HepG2 (cell line): Measurements from ENCODE around the gene FAM83D. TPM values are rescaled to one million over a fixed set of nuclear protein-coding genes. Genes with fewer than 3 reads are reported as not detected.

Experiments
- ATM ChIP-seq: fragments of 450-650 bp; IDR thresholded peaks from 2 replicates; pipeline ENCODE4 v1.7.1; 2017; ENCODE audit warnings: mild to moderate bottlenecking, borderline replicate concordance
- CBX2 ChIP-seq, 2 experiments: fragments of 200-600 bp in 1 of 2; sonication (generic); formaldehyde crosslinking in 1 of 2; IDR thresholded peaks; 2 replicates each; pipeline versions ENCODE4 v1.7.0 to v1.8.1; 2018 to 2022; ENCODE audit warnings: low read depth in 2 of 2, low read length in 1 of 2, mild to moderate bottlenecking in 1 of 2, missing genetic modification reagents in 1 of 2
- IKZF1 ChIP-seq: fragments of 450-650 bp; IDR thresholded peaks from 2 replicates; pipeline ENCODE4 v1.7.1; 2016
- IKZF5 ChIP-seq: IDR thresholded peaks from 2 replicates; pipeline ENCODE4 v1.6.1; 2018; ENCODE audit warnings: missing genetic modification reagents, mild to moderate bottlenecking, missing compliant biosample characterization
- JUNB ChIP-seq: sonication (generic); formaldehyde crosslinking; IDR thresholded peaks from 2 replicates; pipeline ENCODE4 v1.8.0; 2022; ENCODE audit warnings: missing genetic modification reagents, mild to moderate bottlenecking, borderline replicate concordance
- JUND ChIP-seq: sonication (generic); formaldehyde crosslinking; IDR thresholded peaks from 2 replicates; pipeline ENCODE4 v1.8.0; 2022; ENCODE audit warnings: mild to moderate bottlenecking, missing genetic modification reagents
- KLF9 ChIP-seq: IDR thresholded peaks from 2 replicates; pipeline ENCODE4 v1.6.1; 2016; ENCODE audit warnings: low read depth
- MAFK ChIP-seq, 2 experiments: IDR thresholded peaks in 1 of 2; conservative IDR thresholded peaks in 1 of 2; 2 replicates each; pipeline ENCODE4 v1.6.1; 2011; ENCODE audit warnings: improper control_type of control experiment in 2 of 2, low read length in 2 of 2
- NFKBIZ ChIP-seq: IDR thresholded peaks from 2 replicates; pipeline ENCODE4 v1.6.1; 2018; ENCODE audit warnings: missing genetic modification reagents, missing compliant biosample characterization
- NONO ChIP-seq, 2 experiments: fragments of 450-650 bp in 1 of 2; sonication (generic) in 1 of 2; formaldehyde crosslinking in 1 of 2; IDR thresholded peaks in 1 of 2; conservative IDR thresholded peaks in 1 of 2; 2 replicates each; pipeline versions ENCODE4 v1.6.1 to v1.8.0; 2017 to 2022; ENCODE audit warnings: mild to moderate bottlenecking in 1 of 2, missing genetic modification reagents in 1 of 2, moderate library complexity in 1 of 2
- NPAS2 ChIP-seq: sonication (generic); formaldehyde crosslinking; IDR thresholded peaks from 2 replicates; pipeline ENCODE4 v1.8.0; 2022; ENCODE audit warnings: mild to moderate bottlenecking, missing genetic modification reagents, borderline replicate concordance
- PBX2 ChIP-seq: IDR thresholded peaks from 2 replicates; pipeline ENCODE4 v1.6.1; 2016; ENCODE audit warnings: control low read depth
- PCBP1 ChIP-seq: fragments of 200-400 bp; formaldehyde crosslinking; IDR thresholded peaks from 2 replicates; pipeline ENCODE4 v1.6.1; 2017; ENCODE audit warnings: mild to moderate bottlenecking, low read depth, low read length, borderline replicate concordance
- POLR2AphosphoS2 ChIP-seq: IDR thresholded peaks from 2 replicates; pipeline ENCODE4 v1.6.1; 2011; ENCODE audit warnings: low read depth, low read length, improper control_type of control experiment
- ZNF136 ChIP-seq: sonication (generic); formaldehyde crosslinking; IDR thresholded peaks from 2 replicates; pipeline ENCODE4 v1.8.1; 2022; ENCODE audit warnings: low read depth, mild to moderate bottlenecking, moderate library complexity, missing genetic modification reagents
- ZNF230 ChIP-seq: sonication (generic); formaldehyde crosslinking; IDR thresholded peaks from 2 replicates; pipeline ENCODE4 v1.4.0; 2020; ENCODE audit warnings: mild to moderate bottlenecking, missing genetic modification reagents
- ZNF253 ChIP-seq: sonication (generic); formaldehyde crosslinking; IDR thresholded peaks from 2 replicates; pipeline ENCODE4 v1.8.0; 2022; ENCODE audit warnings: mild to moderate bottlenecking, missing genetic modification reagents, borderline replicate concordance
- ZNF280B ChIP-seq: sonication (generic); formaldehyde crosslinking; IDR thresholded peaks from 2 replicates; pipeline ENCODE4 v1.5.0; 2020; ENCODE audit warnings: missing genetic modification reagents, mild to moderate bottlenecking, borderline replicate concordance
- ZNF441 ChIP-seq: sonication (generic); formaldehyde crosslinking; IDR thresholded peaks from 2 replicates; pipeline ENCODE4 v1.7.0; 2021; ENCODE audit warnings: missing genetic modification reagents, borderline replicate concordance
- ZNF451 ChIP-seq: sonication (generic); formaldehyde crosslinking; IDR thresholded peaks from 2 replicates; pipeline ENCODE4 v1.5.0; 2020; ENCODE audit warnings: mild to moderate bottlenecking, missing genetic modification reagents
- ZNF83 ChIP-seq: sonication (generic); formaldehyde crosslinking; IDR thresholded peaks from 2 replicates; pipeline ENCODE4 v1.4.0; 2020; ENCODE audit warnings: missing genetic modification reagents, mild to moderate bottlenecking, borderline replicate concordance
- polyA plus RNA-seq, 8 experiments: library from polyadenylated mRNA; depleted of rRNA in 3 of 8; stranded (reverse) in 7 of 8; unstranded in 1 of 8; fragments of >200 nt; fragmentation: Illumina TruSeq in 4 of 8; extraction: Trizol in 4 of 8; gene quantifications; 2 replicates each; pipeline versions ENCODE4 v1.2.1 to v1.2.3, GENCODE V29; 2011 to 2016; ENCODE audit warnings: low read depth in 4 of 8, missing spikeins in 1 of 8, mixed read lengths in 1 of 8; ENCODE audit not compliant: insufficient read depth in 1 of 8
- total RNA-seq, 5 experiments: library from RNA; depleted of rRNA; stranded (reverse); fragments of >200 nt; fragmentation: Illumina TruSeq; extraction: Trizol; gene quantifications; 2 replicates each; pipeline ENCODE4 v1.2.3, GENCODE V29; 2016; ENCODE audit warnings: low read depth in 1 of 5

The FAM83D gene
- total and polyA plus RNA-seq, 2 of the 13 experiments (the other 11 are each of a cell fraction or from before 2014, with no cell fraction given), result 51.4 to 64.0 TPM

GRCh38 chr20:38926142-38926933, at the start of gene FAM83D (continued):
- peak; percentile 90 for TF ChIP-seq IKZF5 (CRISPR knock-in tag)
- peak; percentile 36; the same call in 1 of the 2 replicates for TF ChIP-seq ZNF136 (CRISPR knock-in tag)
- peak; percentile 89 for TF ChIP-seq ZNF441
- no peak; the same call in 1 of the 2 replicates for TF ChIP-seq JUNB (CRISPR knock-in tag)
- peak in 1 of 2 experiments; percentile 14; a peak in 1 of 4 replicates for TF ChIP-seq MAFK (conservative IDR thresholded peaks at IDR 0.05 in 1 of 2, IDR thresholded peaks at IDR 0.05 in 1 of 2; ENCODE audit: low read length in 2 of 2)
- TF ChIP-seq NONO (IDR thresholded peaks at IDR 0.05), result no peak
- peak; percentile 97 for TF ChIP-seq NONO (CRISPR knock-in tag; conservative IDR thresholded peaks at IDR 0.05)
- TF ChIP-seq PBX2 (CRISPR knock-in tag), result no peak
- TF ChIP-seq ZNF230 (CRISPR knock-in tag), result peak; percentile 97
- TF ChIP-seq KLF9, result no peak; the same call in none of the 2 replicates
- peak; percentile 19; the same call in 1 of the 2 replicates for TF ChIP-seq ZNF83 (CRISPR knock-in tag)
- TF ChIP-seq ZNF451 (CRISPR knock-in tag), result peak; percentile 86; the same call in 1 of the 2 replicates
- TF ChIP-seq POLR2AphosphoS2, result no peak
- TF ChIP-seq NFKBIZ (CRISPR knock-in tag), result peak; percentile 82; the same call in 1 of the 2 replicates
- TF ChIP-seq CBX2 (IDR thresholded peaks at IDR 0.05; ENCODE audit: low read depth, low read length), result no peak
- TF ChIP-seq CBX2 (CRISPR knock-in tag; IDR thresholded peaks at IDR 0.05; ENCODE audit: low read depth), result 0 out of 2 replicates have a peak, but pooled peaks have one; percentile 65
- no peak for TF ChIP-seq IKZF1
- peak; percentile 97 for TF ChIP-seq ZNF253 (CRISPR knock-in tag)
- TF ChIP-seq ZNF280B (CRISPR knock-in tag), result peak; percentile 19; the same call in 1 of the 2 replicates
- TF ChIP-seq PCBP1, result no peak
- no peak for TF ChIP-seq NPAS2
- TF ChIP-seq ATM, result no peak
- TF ChIP-seq JUND, result peak; percentile 67
